HEK293 (cell line): ENCODE results near the gene PGS1.

ENCODE experiments used
- CTCF ChIA-PET: fragments of 350-600 bp; formaldehyde crosslinking; extraction: SDS; loops from one replicate; lab custom pipeline; 2021; ENCODE audit warnings: antibody characterized with exemption; lab: Yijun Ruan, JAX
- POLR2A ChIA-PET: fragments of 300-600 bp; formaldehyde crosslinking; extraction: SDS; loops from one replicate; lab custom pipeline; 2020; ENCODE audit warnings: antibody characterized with exemption, inconsistent platforms; lab: Yijun Ruan, JAX
- H3K27ac ChIP-seq: fragments of 200-500 bp; sonication (Bioruptor generic); 2 replicates; pipeline ENCODE4 v1.5.1; 2014; ENCODE audit warnings: low read depth, low read length, control low read depth, inconsistent platforms; ENCODE audit errors: extremely low read depth
- H3K36me3 ChIP-seq, 2 experiments: fragments of 200-500 bp in 1 of 2; sonication (Bioruptor generic) in 1 of 2; 1 replicate in 1 of 2; 2 replicates in 1 of 2; pipeline ENCODE4 v1.5.1; 2014 to 2017; ENCODE audit warnings: inconsistent platforms in 2 of 2, low read length in 2 of 2; ENCODE audit not compliant: control insufficient read depth in 2 of 2, insufficient read depth in 1 of 2
- H3K4me1 ChIP-seq: fragments of 200-500 bp; sonication (Bioruptor generic); 2 replicates; pipeline ENCODE4 v1.5.1; 2014; ENCODE audit warnings: mild to moderate bottlenecking, low read length, inconsistent platforms; ENCODE audit not compliant: control insufficient read depth, insufficient read depth
- H3K4me3 ChIP-seq: 2 replicates; pipeline ENCODE4 v1.5.1; 2011; ENCODE audit warnings: low read depth, mild to moderate bottlenecking, control low read depth, low read length, moderate library complexity
- H3K9me3 ChIP-seq: fragments of 200-500 bp; sonication (Bioruptor generic); 2 replicates; pipeline ENCODE4 v1.5.1; 2014; ENCODE audit warnings: low read depth, low read length, inconsistent platforms; ENCODE audit not compliant: control insufficient read depth, insufficient read depth
- GLI2 ChIP-seq: fragments of 450-650 bp; formaldehyde crosslinking; IDR thresholded peaks from 2 replicates; pipeline ENCODE4; 2017; ENCODE audit warnings: missing biosample characterization, missing genetic modification characterization, low read depth, borderline replicate concordance
- GLIS2 ChIP-seq: fragments of 450-650 bp; formaldehyde crosslinking; IDR thresholded peaks from 2 replicates; pipeline ENCODE4 v1.5.1; 2016; ENCODE audit warnings: missing biosample characterization, missing genetic modification characterization
- HOXD13 ChIP-seq: sonication (generic); formaldehyde crosslinking; IDR thresholded peaks from 2 replicates; pipeline ENCODE4 v1.8.0; 2022; ENCODE audit warnings: missing genetic modification reagents, borderline replicate concordance
- KLF1 ChIP-seq: fragments of 450-650 bp; formaldehyde crosslinking; IDR thresholded peaks from 2 replicates; pipeline ENCODE4 v1.5.1; 2016; ENCODE audit warnings: missing biosample characterization, missing genetic modification characterization
- KLF10 ChIP-seq: fragments of 450-650 bp; IDR thresholded peaks from 2 replicates; pipeline ENCODE4 v1.5.1; 2018; ENCODE audit warnings: missing biosample characterization, mild to moderate bottlenecking, missing genetic modification characterization
- KLF9 ChIP-seq: fragments of 450-650 bp; formaldehyde crosslinking; IDR thresholded peaks from 2 replicates; pipeline ENCODE4 v1.5.1; 2016; ENCODE audit warnings: missing biosample characterization, missing genetic modification characterization, low read depth
- REST ChIP-seq: fragments of 450-650 bp; formaldehyde crosslinking; IDR thresholded peaks from 2 replicates; pipeline ENCODE4 v1.5.1; 2016; ENCODE audit warnings: missing biosample characterization, missing genetic modification characterization
- SP2 ChIP-seq: fragments of 450-650 bp; formaldehyde crosslinking; IDR thresholded peaks from 2 replicates; pipeline ENCODE4 v1.5.1; 2016; ENCODE audit warnings: missing biosample characterization, missing genetic modification characterization
- TRIM28 ChIP-seq: IDR thresholded peaks from 2 replicates; pipeline ENCODE4 v1.6.1; 2011; ENCODE audit warnings: low read length, control low read depth, borderline replicate concordance
- ZBTB1 ChIP-seq: fragments of 450-650 bp; formaldehyde crosslinking; IDR thresholded peaks from 2 replicates; pipeline ENCODE4 v1.5.1; 2016; ENCODE audit warnings: missing biosample characterization, missing genetic modification characterization
- ZFHX2 ChIP-seq: fragments of 450-650 bp; formaldehyde crosslinking; conservative IDR thresholded peaks from 2 replicates; pipeline ENCODE4 v1.5.1; 2016; ENCODE audit warnings: missing biosample characterization, missing genetic modification characterization
- ZFP41 ChIP-seq: fragments of 450-650 bp; formaldehyde crosslinking; IDR thresholded peaks from 2 replicates; pipeline ENCODE4 v1.5.1; 2016; ENCODE audit warnings: missing biosample characterization, missing genetic modification characterization, borderline replicate concordance
- ZNF18 ChIP-seq: fragments of 450-650 bp; formaldehyde crosslinking; IDR thresholded peaks from 2 replicates; pipeline ENCODE4 v1.5.1; 2016; ENCODE audit warnings: missing biosample characterization, missing genetic modification characterization
- ZNF266 ChIP-seq: fragments of 450-650 bp; formaldehyde crosslinking; IDR thresholded peaks from 2 replicates; pipeline ENCODE4 v1.5.1; 2016; ENCODE audit warnings: missing biosample characterization, missing genetic modification characterization, low read depth
- ZNF292 ChIP-seq: fragments of 450-650 bp; formaldehyde crosslinking; IDR thresholded peaks from 2 replicates; pipeline ENCODE4 v1.5.1; 2016; ENCODE audit warnings: low read depth, missing biosample characterization, missing genetic modification characterization, borderline replicate concordance
- ZNF324 ChIP-seq: fragments of 450-650 bp; formaldehyde crosslinking; IDR thresholded peaks from 2 replicates; pipeline ENCODE4 v1.5.1; 2016; ENCODE audit warnings: missing biosample characterization, missing genetic modification characterization
- ZNF416 ChIP-seq: fragments of 450-650 bp; formaldehyde crosslinking; IDR thresholded peaks from 2 replicates; pipeline ENCODE4 v1.5.1; 2016; ENCODE audit warnings: missing biosample characterization, missing genetic modification characterization
- ZNF513 ChIP-seq: fragments of 450-650 bp; IDR thresholded peaks from 2 replicates; pipeline ENCODE4 v1.5.1; 2018; ENCODE audit warnings: missing biosample characterization, missing genetic modification characterization
- ZNF548 ChIP-seq: fragments of 450-650 bp; formaldehyde crosslinking; IDR thresholded peaks from 2 replicates; pipeline ENCODE4 v1.5.1; 2016; ENCODE audit warnings: missing biosample characterization, missing genetic modification characterization
- ZNF600 ChIP-seq: fragments of 450-650 bp; formaldehyde crosslinking; IDR thresholded peaks from 2 replicates; pipeline ENCODE4 v1.5.1; 2016; ENCODE audit warnings: missing biosample characterization, missing genetic modification characterization
- TF ChIP-seq, protein P1 (sequence below): fragments of 450-650 bp; formaldehyde crosslinking; IDR thresholded peaks from 2 replicates; pipeline ENCODE4 v1.5.1; 2016; ENCODE audit warnings: missing biosample characterization, missing genetic modification characterization
- TF ChIP-seq, protein P2 (sequence below): fragments of 450-650 bp; formaldehyde crosslinking; optimal IDR thresholded peaks from 2 replicates; pipeline ENCODE3; 2016; ENCODE audit warnings: missing biosample characterization, mild to moderate bottlenecking, missing genetic modification characterization

The PGS1 gene

DNA sequence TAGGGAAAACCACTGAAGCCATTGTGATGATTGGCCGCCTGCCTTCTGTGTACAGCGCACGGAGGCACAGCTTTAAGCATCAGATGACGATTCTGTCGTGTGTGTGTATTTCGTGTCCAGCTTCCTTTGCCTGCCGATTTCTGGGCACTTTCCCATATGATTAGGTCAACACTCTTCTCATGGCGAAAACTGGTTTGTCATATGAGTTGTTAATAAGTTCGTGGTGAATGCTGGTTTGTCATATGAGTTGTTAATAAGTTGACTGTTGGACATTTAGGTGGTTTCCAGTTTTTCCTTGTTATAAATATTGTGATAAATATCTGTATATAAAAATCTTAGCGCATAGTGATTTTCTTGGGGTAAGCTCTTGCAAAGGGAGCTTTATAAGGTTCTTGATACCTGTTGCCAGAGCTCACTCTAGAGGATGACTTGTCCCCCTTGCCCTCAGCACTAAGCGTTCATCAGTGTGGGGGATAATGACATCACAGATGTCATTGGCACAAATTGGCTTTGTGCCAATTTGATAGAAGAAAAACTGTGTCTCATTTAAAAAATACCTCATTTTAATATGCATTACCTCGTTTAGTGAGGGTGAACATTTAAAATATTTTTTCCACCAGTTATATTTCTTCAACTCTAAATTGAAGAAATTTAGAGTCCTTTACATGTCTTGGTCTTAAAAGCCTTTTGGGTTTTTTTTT lies 40.0 kb downstream of the PGS1 start (continued):
- TF ChIP-seq KLF10 (tag by site-specific recombination) (0 out of 2 replicates have a peak, but pooled peaks have one; percentile 40), ZFP41 (tag by site-specific recombination) (no peak), ZNF292 (no peak), HOXD13 (CRISPR knock-in tag) (no peak), ZNF324 (tag by site-specific recombination) (no peak), REST (tag by site-specific recombination) (no peak), SP2 (tag by site-specific recombination) (no peak), ZBTB1 (tag by site-specific recombination) (no peak), ZNF548 (tag by site-specific recombination) (no peak), ZNF18 (tag by site-specific recombination) (no peak)
- TF ChIP-seq, protein P1, sequence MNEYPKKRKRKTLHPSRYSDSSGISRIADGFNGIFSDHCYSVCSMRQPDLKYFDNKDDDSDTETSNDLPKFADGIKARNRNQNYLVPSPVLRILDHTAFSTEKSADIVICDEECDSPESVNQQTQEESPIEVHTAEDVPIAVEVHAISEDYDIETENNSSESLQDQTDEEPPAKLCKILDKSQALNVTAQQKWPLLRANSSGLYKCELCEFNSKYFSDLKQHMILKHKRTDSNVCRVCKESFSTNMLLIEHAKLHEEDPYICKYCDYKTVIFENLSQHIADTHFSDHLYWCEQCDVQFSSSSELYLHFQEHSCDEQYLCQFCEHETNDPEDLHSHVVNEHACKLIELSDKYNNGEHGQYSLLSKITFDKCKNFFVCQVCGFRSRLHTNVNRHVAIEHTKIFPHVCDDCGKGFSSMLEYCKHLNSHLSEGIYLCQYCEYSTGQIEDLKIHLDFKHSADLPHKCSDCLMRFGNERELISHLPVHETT (tag by site-specific recombination) = no peak
- TF ChIP-seq, protein P2, sequence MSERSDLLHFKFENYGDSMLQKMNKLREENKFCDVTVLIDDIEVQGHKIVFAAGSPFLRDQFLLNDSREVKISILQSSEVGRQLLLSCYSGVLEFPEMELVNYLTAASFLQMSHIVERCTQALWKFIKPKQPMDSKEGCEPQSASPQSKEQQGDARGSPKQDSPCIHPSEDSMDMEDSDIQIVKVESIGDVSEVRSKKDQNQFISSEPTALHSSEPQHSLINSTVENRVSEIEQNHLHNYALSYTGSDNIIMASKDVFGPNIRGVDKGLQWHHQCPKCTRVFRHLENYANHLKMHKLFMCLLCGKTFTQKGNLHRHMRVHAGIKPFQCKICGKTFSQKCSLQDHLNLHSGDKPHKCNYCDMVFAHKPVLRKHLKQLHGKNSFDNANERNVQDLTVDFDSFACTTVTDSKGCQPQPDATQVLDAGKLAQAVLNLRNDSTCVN = no peak

DNA sequence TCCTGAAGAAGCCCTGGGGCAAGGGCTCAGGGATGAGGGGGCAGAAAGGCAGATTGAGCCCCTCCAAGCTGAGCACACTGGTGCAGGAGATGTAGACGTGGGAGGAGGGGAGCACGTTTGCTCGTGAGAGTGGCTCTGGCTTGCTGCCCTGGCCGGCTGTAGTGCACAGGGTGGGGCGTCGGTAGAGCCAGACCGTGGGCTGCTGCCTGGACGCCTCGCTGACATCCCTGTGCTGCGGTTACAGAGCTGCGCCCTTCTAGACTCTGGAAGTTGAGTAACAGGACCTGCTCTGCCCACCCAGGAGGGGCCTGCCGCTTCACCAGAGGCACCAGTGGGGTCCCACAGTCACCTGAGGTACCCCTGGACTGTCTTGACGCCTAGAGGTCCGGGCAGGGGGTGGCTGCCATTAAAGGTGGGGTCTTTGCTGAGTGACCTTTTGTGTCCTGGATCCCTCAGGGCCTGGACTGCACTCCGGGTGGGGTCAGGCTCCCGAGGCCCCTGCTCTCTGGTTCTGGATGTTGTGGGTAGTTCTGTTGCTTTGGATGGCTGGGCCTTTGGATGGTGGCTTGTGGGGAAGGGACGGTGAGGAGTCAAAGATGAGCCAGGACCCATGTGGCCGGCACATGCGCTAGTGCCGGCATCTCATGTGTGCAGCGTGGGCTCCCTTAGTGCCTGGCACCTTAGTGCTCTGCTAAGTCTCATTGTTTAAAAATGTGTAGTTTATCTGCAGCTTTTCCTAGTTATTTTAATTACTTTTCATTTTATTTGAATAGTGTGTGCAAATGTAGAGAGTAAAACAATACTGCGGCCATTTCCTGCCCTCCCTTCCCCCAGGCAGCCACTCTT lies 41.7 kb downstream of the PGS1 start:
- H3K4me1 ChIP-seq = no peaks in the 10 kb centered on the region
- H3K27ac ChIP-seq = no peak overlapping the region
- H3K36me3 ChIP-seq = peaks cover 15 to 85% of the 10 kb centered on the region in 2 experiments; a peak in 2 of 3 replicates
- no peak overlapping the region for H3K4me3 ChIP-seq
- CTCF ChIA-PET = interaction anchor here (0.6 to 11.5 kb wide), 11 partner anchors 9 to 586 kb away, joined by 3 to 137 read pairs (median 13); partner anchors contain the start of genes PGS1 and SOCS3
- TF ChIP-seq GLIS2 (tag by site-specific recombination) = peak; percentile 23; the same call in 1 of the 2 replicates
- TF ChIP-seq ZNF292 = no peak
- TF ChIP-seq ZNF548 (tag by site-specific recombination) = no peak
- no peak for TF ChIP-seq ZNF18 (tag by site-specific recombination)
- TF ChIP-seq KLF1 (tag by site-specific recombination) = no peak
- no peak for TF ChIP-seq ZNF416
- TF ChIP-seq ZNF600 (tag by site-specific recombination) = 0 out of 2 replicates have a peak, but pooled peaks have one; percentile 10
- TF ChIP-seq KLF9 (tag by site-specific recombination) = no peak
- no peak for TF ChIP-seq KLF10 (tag by site-specific recombination)
- no peak for TF ChIP-seq GLI2 (tag by site-specific recombination)
- no peak for TF ChIP-seq ZNF266 (tag by site-specific recombination)
- no peak for TF ChIP-seq TRIM28
- TF ChIP-seq ZNF513 (tag by site-specific recombination) = no peak
- 0 out of 2 replicates have a peak, but pooled peaks have one; percentile 18 for TF ChIP-seq ZFHX2 (tag by site-specific recombination)
- POLR2A ChIA-PET = interaction anchor here (1.1 kb wide), 1 partner anchor 59 kb away, joined by 3 read pairs; no protein-coding TSS in a partner anchor
- H3K9me3 ChIP-seq = no peaks in the 10 kb centered on the region
